Esophagus muscularis mucosa (tissue), 4 donors: ENCODE data around the gene BDH1. TPM values are rescaled to one million over a fixed set of nuclear protein-coding genes. Genes with fewer than 3 reads are reported as not detected.
"Not testable (repeated sequence)": the region's sequence is repeated elsewhere in the genome, so short reads cannot be mapped to it uniquely, and the experiment has no call there.

Experiments
- DNase-seq: peaks from one replicate; pipeline ENCODE4 v3.0.0-alpha.2; 2017; ENCODE audit errors: extremely low spot score
- H3K27ac ChIP-seq, 4 donors: fragments of 200-600 bp; sonication (generic); replicated peaks in 1 of 4; 1 replicate in 3 of 4; 2 replicates in 1 of 4; pipeline ENCODE4 v1.5.1; 2016 to 2019; ENCODE audit warnings: mild to moderate bottlenecking in 1 of 4
- H3K27me3 ChIP-seq, 4 donors: fragments of 200-600 bp; sonication (generic); one replicate each; pipeline versions ENCODE4 v1.5.1 to v1.6.0; 2016 to 2019
- H3K36me3 ChIP-seq, 4 donors: fragments of 200-600 bp; sonication (generic); one replicate each; pipeline ENCODE4 v1.5.1; 2016 to 2019
- H3K4me1 ChIP-seq, 4 donors: fragments of 200-600 bp; sonication (generic); one replicate each; pipeline ENCODE4 v1.5.1; 2016 to 2019
- H3K4me3 ChIP-seq, 4 donors: fragments of 200-600 bp; sonication (generic); 1 replicate in 2 of 4; 2 replicates in 2 of 4; pipeline ENCODE4 v1.5.1; 2016 to 2019; ENCODE audit warnings: mild to moderate bottlenecking in 4 of 4, moderate library complexity in 1 of 4
- H3K9me3 ChIP-seq, 4 donors: fragments of 200-600 bp; sonication (generic); 1 replicate in 3 of 4; 2 replicates in 1 of 4; pipeline ENCODE4 v1.5.1; 2016 to 2019
- EP300 ChIP-seq: sonication (generic); formaldehyde crosslinking; IDR thresholded peaks from one replicate; pipeline ENCODE4 v1.6.1; 2017; ENCODE audit warnings: antibody characterized with exemption
- POLR2A ChIP-seq: fragments of 450-650 bp; IDR thresholded peaks from one replicate; pipeline ENCODE4 v1.6.1; 2017; ENCODE audit warnings: antibody characterized with exemption, moderate library complexity, mild to moderate bottlenecking, low read depth
- POLR2AphosphoS5 ChIP-seq, 2 donors: sonication (generic); formaldehyde crosslinking; IDR thresholded peaks; one replicate each; pipeline ENCODE4 v1.6.1; 2017; ENCODE audit warnings: antibody characterized with exemption in 2 of 2
- WGBS: methylation state at CpG from one replicate; pipeline ENCODE4 v1.1.5; 2018; 5-methylcytosine and 5-hydroxymethylcytosine counted together
- intact Hi-C: fragments of 100-400 bp; cut with DNase I; formaldehyde crosslinking; loops from one replicate; pipeline ENCODE4 v1.15.1; 2023
- total RNA-seq, 4 donors: library from RNA; depleted of rRNA; stranded (reverse); fragments of >200 nt; gene quantifications; one replicate each; pipeline versions ENCODE4 v1.1.0 to v1.2.1, GENCODE V29; 2016
- TF ChIP-seq, protein P1 (sequence below), 3 experiments: fragments of 200-600 bp in 2 of 3; fragments of 450-650 bp in 1 of 3; sonication (generic) in 2 of 3; IDR thresholded peaks; one replicate each; pipeline ENCODE4 v1.5.1; 2017 to 2019; ENCODE audit warnings: antibody characterized with exemption in 3 of 3, mild to moderate bottlenecking in 2 of 3, moderate library complexity in 1 of 3

BDH1 gene
- total RNA-seq, 4 donors from 2014 or later: 9.1 to 18.7 (median 14.6) TPM

DNA sequence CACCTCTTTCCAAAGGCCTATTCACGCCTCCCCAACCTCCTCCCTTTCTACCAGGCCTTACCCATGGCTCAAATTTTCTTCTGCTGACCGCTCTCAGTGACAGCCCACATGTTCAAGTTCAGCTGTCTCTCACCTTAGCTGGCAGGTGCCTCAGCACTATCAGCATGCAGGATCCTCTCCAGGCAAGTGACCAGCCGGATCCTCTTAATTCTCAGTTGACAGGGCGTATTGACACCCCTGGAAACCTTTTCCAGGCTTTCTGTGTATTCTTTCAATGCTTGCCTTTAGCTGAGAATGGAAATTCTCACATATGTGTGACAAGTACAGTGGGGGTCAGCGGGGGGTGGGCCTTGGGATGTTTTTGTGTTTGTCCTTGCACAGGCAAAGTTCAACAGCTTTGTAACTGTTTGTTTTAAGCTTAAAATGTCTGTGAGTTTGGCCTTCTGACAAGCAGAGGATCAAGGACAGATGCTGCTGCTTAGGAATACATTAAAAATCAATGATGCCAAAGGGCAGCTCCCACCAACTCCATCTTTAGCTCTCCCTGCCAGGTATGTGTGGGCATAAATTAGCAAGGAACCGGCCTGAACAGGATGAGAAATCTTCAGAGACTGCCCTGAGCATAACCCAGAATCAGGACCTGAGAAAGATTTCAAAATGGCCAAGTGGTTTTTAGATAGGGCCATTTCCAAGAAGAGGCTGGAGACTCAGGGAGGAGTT lies 17.4 kb upstream of the BDH1 start:
- Histone ChIP-seq H3K4me3 (no peak overlapping the region), H3K4me1 (no peaks in the 10 kb centered on the region), H3K27ac (no peak overlapping the region), H3K36me3 (peaks cover 0 to 13% (median 7%) of the 10 kb centered on the region in 4 donors), H3K9me3 (no peaks in the 10 kb centered on the region), H3K27me3 (peaks cover 0 to 30% (median 1%) of the 10 kb centered on the region in 4 donors)
- DNase-seq: no peak
- WGBS: 69% methylated on average over 6 of the region's 6 CpGs
- TF ChIP-seq, protein P1, sequence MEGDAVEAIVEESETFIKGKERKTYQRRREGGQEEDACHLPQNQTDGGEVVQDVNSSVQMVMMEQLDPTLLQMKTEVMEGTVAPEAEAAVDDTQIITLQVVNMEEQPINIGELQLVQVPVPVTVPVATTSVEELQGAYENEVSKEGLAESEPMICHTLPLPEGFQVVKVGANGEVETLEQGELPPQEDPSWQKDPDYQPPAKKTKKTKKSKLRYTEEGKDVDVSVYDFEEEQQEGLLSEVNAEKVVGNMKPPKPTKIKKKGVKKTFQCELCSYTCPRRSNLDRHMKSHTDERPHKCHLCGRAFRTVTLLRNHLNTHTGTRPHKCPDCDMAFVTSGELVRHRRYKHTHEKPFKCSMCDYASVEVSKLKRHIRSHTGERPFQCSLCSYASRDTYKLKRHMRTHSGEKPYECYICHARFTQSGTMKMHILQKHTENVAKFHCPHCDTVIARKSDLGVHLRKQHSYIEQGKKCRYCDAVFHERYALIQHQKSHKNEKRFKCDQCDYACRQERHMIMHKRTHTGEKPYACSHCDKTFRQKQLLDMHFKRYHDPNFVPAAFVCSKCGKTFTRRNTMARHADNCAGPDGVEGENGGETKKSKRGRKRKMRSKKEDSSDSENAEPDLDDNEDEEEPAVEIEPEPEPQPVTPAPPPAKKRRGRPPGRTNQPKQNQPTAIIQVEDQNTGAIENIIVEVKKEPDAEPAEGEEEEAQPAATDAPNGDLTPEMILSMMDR (IDR thresholded peaks at IDR 0.05): no peak
- TF ChIP-seq POLR2A: no peak
- TF ChIP-seq POLR2AphosphoS5 (IDR thresholded peaks at IDR 0.05): no peak
- no peak for TF ChIP-seq EP300
- intact Hi-C loops: no loop called here

DNA sequence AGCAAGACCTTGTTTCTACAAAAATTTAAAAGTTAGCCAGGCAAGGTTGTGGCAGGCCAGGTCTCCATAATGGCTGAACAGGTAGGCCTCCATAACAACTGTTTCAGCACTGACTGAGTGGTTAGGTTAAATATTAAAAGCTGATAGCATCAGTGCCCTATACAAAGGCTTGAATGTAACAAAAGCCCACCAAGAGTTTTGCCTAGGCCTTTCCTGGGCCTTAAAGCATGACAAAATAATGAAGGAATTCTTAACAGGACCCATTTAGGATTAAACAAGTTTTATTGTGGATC lies 16.1 kb upstream of the BDH1 start:
- DNase-seq, H3K4me1 ChIP-seq, H3K4me3 ChIP-seq, intact Hi-C loops, H3K36me3 ChIP-seq, H3K27ac ChIP-seq, H3K9me3 ChIP-seq: not testable (repeated sequence)
- H3K27me3 ChIP-seq: peaks cover 0 to 43% (median 5%) of the 10 kb centered on the region in 4 donors

DNA sequence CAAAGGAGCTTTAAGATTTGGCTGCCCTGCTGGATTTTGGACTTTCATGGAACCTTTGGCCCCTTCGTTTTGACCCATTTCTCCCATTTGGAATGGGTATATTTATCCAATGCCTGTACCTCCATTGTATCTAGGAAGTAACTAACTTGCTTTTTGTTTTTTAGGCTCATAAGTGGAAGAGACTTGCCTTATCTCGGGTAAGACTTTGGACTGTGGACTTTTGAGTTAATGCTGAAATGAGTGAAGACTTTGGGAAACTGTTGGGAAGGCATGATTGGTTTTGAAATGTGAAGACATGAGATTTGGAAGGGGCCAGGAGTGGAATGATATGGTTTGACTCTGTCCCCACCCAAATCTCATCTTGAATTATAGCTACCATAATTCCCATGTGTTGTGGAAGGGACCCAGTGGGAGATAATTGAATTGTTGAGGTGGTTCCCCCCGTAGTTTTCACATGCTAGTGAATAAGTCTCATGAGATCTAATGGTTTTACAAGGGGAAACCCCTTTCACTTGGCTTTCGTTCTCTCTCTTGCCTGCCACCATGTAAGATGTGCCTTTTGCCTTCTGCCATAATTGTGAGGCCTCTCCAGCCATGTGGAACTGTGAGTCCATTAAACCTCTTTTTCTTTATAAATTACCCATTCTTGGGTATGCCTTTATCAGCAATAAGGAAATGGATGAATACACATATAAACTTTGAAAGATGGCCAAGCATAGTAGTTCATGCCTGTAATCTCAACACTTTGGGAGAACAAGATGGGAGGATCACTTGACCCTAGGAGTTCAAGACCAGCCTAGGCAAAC lies 15.5 kb upstream of the BDH1 start:
- H3K9me3 ChIP-seq, DNase-seq, H3K4me3 ChIP-seq, intact Hi-C loops, H3K4me1 ChIP-seq, H3K27ac ChIP-seq, H3K36me3 ChIP-seq: not testable (repeated sequence)
- H3K27me3 ChIP-seq: peaks cover 0 to 47% (median 5%) of the 10 kb centered on the region in 4 donors
- 94% methylated on average over 4 of the region's 4 CpGs for WGBS

DNA sequence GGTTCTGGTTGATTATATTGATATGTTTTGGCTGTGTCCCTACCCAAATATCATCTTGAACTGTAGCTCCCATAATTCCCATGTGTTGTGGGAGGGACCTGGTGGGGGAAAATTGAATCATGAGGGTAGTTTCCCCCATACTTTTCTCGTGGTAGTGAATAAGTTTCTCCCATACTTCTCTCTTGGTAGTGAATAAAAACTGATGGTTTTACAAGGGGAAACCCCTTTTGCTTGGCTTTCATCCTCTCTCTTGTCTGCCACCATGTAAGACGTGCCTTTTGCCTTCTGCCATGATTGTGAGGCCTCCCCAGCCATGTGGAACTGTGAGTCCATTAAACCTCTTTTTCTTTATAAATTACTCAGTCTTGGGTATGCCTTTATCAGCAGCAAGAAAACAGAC lies 13.7 kb upstream of the BDH1 start:
- H3K4me3 ChIP-seq, intact Hi-C loops, H3K36me3 ChIP-seq, H3K4me1 ChIP-seq, H3K27ac ChIP-seq, H3K9me3 ChIP-seq, DNase-seq: not testable (repeated sequence)
- 72% methylated on average over 2 of the region's 2 CpGs for WGBS
- peaks cover 0 to 53% (median 5%) of the 10 kb centered on the region in 4 donors for H3K27me3 ChIP-seq

DNA sequence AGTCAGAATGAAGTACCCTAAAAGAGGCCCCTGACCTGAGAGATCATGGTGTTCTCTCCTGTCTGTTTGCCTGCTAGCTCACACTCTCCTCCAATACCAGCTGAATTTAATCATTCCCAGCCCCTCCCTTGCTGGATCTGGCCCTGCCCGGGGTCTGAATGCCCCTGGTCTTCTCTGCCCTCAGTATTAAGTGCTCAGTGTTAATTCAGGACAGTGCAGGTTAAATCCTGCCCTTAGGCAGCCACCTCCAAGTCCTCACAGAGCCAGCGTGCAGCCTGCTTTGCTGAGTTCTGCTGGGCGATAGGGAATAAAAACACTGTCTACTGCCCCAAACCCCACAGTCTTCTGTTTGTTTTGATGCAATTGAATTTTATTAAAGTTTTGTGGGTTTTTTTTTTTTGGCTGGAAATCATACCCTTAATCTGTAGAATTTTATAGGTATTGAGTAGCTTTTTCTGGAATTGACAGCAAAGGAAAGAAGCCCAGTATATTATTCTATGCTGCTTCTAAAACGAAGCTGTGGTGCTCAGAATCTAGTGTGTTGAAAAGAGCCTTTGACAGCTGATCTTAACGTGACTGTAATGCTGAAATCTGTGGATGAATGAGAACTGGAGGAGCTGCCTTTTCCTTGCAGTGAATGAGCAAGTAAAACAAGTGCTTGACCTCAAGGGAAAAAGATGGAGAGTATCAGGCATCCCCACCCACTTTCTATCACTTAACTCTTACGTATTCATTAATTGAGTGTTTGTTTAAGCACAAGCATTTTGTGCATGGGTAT lies 12.3 kb upstream of the BDH1 start:
- TF ChIP-seq EP300: no peak
- no peak for TF ChIP-seq POLR2AphosphoS5 (IDR thresholded peaks at IDR 0.05)
- TF ChIP-seq, protein P1 (IDR thresholded peaks at IDR 0.05): no peak
- no peak for TF ChIP-seq POLR2A
- Histone ChIP-seq H3K4me1 (no peaks in the 10 kb centered on the region), H3K36me3 (no peaks in the 10 kb centered on the region), H3K27ac (no peak overlapping the region), H3K4me3 (no peak overlapping the region), H3K27me3 (peaks cover 0 to 49% (median 5%) of the 10 kb centered on the region in 4 donors), H3K9me3 (no peaks in the 10 kb centered on the region)
- 43% methylated on average over 6 of the region's 6 CpGs for WGBS
- intact Hi-C loops: no loop called here
- DNase-seq: no peak

DNA sequence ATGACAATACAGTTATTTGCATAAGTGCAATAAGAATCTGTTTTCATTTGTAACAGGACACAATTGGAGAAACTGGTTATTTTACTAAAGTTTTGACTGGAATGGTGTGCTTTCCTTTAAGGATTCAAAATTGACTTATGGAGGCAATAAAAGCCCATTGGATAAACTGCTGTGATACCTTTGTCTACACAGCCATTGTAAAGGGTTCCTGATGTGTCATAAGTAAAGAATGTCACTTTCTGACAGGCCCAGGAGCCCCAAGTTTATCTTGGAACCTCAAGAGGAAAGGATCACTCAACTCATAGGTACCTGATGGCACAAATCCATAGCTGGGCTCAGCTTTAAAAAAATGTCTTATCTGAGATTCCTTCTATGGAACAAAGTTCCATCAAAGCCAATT lies 10.4 kb upstream of the BDH1 start:
- H3K4me1 ChIP-seq, H3K36me3 ChIP-seq, H3K27ac ChIP-seq, DNase-seq, H3K9me3 ChIP-seq, intact Hi-C loops, H3K4me3 ChIP-seq: not testable (repeated sequence)
- H3K27me3 ChIP-seq: peaks cover 0 to 47% (median 5%) of the 10 kb centered on the region in 4 donors
